Mammary epithelial cell (primary cell): Measurements from ENCODE around the gene DNMT3L.

Experiments used
- CTCF ChIP-seq, 2 donors: IDR thresholded peaks in 1 of 2; conservative IDR thresholded peaks in 1 of 2; 2 replicates each; pipeline ENCODE4 v1.5.1; 2011 to 2012; ENCODE audit warnings: inconsistent platforms in 2 of 2, low read length in 2 of 2, mild to moderate bottlenecking in 2 of 2, control low read depth in 1 of 2, low read depth in 1 of 2; ENCODE audit not compliant: insufficient read depth in 1 of 2; ENCODE audit errors: extremely low read depth in 1 of 2
- EZH2 ChIP-seq: IDR thresholded peaks from 2 replicates; pipeline ENCODE4 v1.6.1; 2012; ENCODE audit warnings: low read length, inconsistent platforms, borderline replicate concordance

DNA sequence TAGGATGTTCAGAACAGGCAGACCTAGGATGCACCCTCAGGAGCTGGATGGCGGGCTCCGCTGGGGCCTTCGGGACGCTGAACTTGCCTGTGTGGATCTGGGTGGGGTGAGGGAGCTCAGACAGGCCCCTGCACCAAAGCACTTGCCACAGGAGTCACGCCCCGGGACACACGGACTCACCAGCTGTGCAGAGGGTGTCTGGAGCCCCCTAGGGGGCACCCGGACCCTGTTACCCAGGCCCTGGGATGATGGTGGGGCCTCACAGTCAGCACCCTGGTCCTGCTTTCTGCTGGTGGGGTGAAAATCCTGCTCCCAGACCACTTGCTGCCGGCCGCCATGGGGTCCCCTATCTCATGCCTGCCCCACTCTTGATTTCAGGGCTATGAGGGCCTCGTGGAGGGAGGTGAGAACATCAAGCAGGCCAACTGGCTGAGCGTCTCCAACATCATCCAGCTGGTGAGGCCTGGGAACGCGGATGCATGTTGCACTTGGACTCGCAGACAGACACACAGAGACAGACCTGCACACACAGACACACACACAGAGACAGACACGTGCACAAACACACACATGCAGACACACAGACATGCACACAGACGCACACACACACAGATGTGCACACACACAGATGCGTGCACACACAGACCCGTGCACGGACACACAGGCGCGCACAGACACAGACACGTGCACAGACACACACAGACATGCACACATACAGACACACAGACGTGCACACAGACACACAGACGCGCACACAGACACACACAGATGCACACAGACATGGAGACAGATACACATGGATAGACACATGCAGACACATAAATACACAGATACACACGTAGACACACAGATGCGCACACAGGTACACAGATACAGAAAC, 49.2 kb upstream of the DNMT3L start:
- TF ChIP-seq EZH2 = no peak
- no peak for TF ChIP-seq CTCF (conservative IDR thresholded peaks at IDR 0.05 in 1 of 2, IDR thresholded peaks at IDR 0.05 in 1 of 2; ENCODE audit: extremely low read depth in 1 of 2, insufficient read depth in 1 of 2, low read depth in 1 of 2, low read length in 2 of 2)
